Cardiac fibroblast (primary cell): ENCODE results near the gene MPLKIP.
A peak's percentile ranks its signal among the peaks of the same experiment; 100 is the strongest.
"Not testable (repeated sequence)": the region's sequence is repeated elsewhere in the genome, so short reads cannot be mapped to it uniquely, and the experiment has no call there.

Experiments used
- DNase-seq, 2 donors: peaks; one replicate each; pipeline versions ENCODE4 v3.0.0 to v3.0.0-alpha.2; 2010; ENCODE audit warnings: low read depth in 2 of 2
- H3K4me3 ChIP-seq, 2 donors: replicated peaks in 1 of 2; 1 replicate in 1 of 2; 2 replicates in 1 of 2; pipeline ENCODE4 v1.5.1; 2011; ENCODE audit warnings: low read depth in 2 of 2, low read length in 2 of 2, mild to moderate bottlenecking in 2 of 2, moderate library complexity in 1 of 2
- CTCF ChIP-seq: IDR thresholded peaks from one replicate; pipeline ENCODE4 v1.5.1; 2011; ENCODE audit warnings: low read depth, mild to moderate bottlenecking, low read length, inconsistent platforms

MPLKIP gene

GRCh38 chr7:40138973-40139372, 4.6 kb upstream of the MPLKIP start:
- DNase-seq, result no peak
- TF ChIP-seq CTCF, result no peak
- no peak overlapping the region for H3K4me3 ChIP-seq

DNA sequence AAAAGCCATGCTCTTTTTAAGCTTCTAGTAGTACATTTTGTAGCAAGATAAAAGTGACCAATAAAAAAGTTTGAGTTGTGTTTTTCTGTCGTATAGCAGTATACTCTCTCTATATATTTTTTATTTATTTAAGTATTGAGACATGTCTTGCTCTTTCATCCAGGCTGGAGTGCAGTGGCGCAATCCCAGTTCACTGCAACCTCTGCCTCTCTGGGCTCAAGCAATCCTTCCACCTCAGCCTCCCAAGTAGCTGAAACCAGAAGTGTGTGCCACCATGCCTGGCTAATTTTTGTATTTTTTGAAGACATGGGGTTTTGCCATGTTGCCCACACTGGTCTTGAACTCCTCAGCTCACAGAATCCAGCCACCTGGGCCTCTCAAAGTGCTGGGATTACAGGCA, 3.1 kb upstream of the MPLKIP start:
- TF ChIP-seq CTCF, result no peak
- no peak for DNase-seq

DNA sequence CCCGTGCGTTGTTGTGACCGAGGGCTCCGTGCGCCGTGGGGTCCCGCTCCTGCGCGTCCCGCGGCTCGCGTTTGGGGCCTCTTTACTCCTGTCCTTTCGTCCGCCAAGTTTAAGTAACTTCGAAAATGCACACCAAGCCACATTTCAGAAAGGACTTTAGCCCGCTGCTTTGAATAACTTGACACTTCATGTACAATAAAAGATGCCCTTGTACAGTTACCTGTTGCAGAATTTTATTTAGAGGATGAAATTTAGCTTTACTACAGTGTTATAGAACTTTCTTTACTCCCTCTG, 842 bp upstream of the MPLKIP start:
- no peak for TF ChIP-seq CTCF
- peak overlapping the region; percentile 85 to 89 for H3K4me3 ChIP-seq
- peak in 1 of 2 donors; percentile 37 for DNase-seq

More for the DNA sequence above, 3.1 kb upstream of the MPLKIP start:
- no peak overlapping the region for H3K4me3 ChIP-seq

GRCh38 chr7:40133561-40134427, 628 bp downstream of the MPLKIP start:
- H3K4me3 ChIP-seq, result peak overlapping the region; percentile 85 to 89
- DNase-seq, result peak; percentile 25 to 27
- TF ChIP-seq CTCF, result no peak

DNA sequence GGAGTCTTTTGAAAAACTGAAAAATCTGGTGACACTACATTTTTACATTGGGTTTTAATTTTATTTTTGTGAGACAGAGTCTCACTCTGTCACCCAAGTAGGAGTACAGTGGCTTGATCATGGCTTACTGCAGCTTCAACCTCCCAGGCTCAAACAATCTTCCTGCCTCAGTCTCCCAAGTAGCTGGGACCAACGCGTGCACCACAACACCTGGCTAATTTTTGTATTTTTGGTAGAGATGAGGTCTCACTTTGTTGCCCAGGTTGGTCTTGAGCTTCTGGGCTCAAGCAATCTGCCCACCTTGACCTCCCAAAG, 11.5 kb downstream of the MPLKIP start:
- no peak for TF ChIP-seq CTCF

GRCh38 chr7:40122100-40122939, 12.1 kb downstream of the MPLKIP start:
- not testable (repeated sequence) for DNase-seq, H3K4me3 ChIP-seq

More for the DNA sequence above, 11.5 kb downstream of the MPLKIP start:
- H3K4me3 ChIP-seq, result no peak overlapping the region
- DNase-seq, result no peak

DNA sequence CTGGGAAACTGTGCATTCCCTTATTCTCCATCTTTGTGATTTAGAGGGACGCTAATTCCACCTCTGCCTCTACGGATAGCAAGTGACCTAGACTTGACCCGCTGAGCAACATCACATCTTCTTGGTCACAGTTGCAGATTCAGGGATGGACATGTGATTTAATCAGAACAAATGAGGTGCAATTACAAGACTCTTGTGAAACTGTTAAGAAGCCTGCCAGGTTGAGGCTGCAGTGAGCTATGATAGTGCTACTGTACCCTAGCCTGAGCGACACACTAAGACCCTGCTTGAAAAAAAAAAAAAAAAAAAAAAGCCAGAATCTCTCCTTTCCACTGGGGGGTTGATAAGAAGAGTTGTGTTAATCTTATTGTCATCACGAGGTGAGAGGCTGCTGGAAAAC, 14.4 kb downstream of the MPLKIP start:
- no peak for TF ChIP-seq CTCF
- H3K4me3 ChIP-seq, result no peak overlapping the region
- peak in 1 of 2 donors; percentile 12 for DNase-seq

- DNase-seq, H3K4me3 ChIP-seq: not testable (repeated sequence)
Measured at GRCh38 chr7:40118201-40118600, 16.2 kb downstream of the MPLKIP start.

GRCh38 chr7:40117199-40117598, 17.2 kb downstream of the MPLKIP start:
- not testable (repeated sequence) for H3K4me3 ChIP-seq, DNase-seq
